ENCODE data around the gene TMEM63B.
A peak's percentile ranks its signal among the peaks of the same experiment; 100 is the strongest.
"Not testable (repeated sequence)": the region's sequence is repeated elsewhere in the genome, so short reads cannot be mapped to it uniquely, and the experiment has no call there.

TMEM63B gene

DNA sequence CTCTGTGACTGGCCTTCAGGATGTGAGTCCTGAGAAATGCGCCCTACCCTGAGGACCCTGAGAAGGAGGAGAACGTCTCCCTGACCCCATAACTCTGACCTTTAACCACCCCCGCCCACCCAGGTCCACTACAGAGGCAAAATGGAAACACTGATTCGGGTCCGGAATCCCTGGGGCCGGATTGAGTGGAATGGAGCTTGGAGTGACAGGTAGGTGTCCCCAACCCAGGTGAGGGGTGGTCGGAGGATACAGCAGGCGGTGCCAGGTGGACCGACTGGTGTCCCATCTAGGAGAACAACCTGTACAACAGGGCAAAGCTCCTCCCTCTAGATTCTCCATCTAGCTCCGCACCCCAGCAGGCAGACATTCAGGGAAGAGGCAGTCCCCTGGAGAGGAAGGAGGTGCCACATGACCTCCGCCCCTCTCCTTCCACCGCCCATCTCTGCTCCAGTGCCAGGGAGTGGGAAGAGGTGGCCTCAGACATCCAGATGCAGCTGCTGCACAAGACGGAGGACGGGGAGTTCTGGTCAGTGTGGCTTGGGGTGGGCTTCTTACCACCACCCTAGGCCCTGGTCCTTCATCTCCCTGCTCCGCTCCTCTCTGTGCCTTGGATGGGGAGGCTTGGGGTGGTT, 48.9 kb downstream of the TMEM63B start:
- DNase-seq = no peak

DNA sequence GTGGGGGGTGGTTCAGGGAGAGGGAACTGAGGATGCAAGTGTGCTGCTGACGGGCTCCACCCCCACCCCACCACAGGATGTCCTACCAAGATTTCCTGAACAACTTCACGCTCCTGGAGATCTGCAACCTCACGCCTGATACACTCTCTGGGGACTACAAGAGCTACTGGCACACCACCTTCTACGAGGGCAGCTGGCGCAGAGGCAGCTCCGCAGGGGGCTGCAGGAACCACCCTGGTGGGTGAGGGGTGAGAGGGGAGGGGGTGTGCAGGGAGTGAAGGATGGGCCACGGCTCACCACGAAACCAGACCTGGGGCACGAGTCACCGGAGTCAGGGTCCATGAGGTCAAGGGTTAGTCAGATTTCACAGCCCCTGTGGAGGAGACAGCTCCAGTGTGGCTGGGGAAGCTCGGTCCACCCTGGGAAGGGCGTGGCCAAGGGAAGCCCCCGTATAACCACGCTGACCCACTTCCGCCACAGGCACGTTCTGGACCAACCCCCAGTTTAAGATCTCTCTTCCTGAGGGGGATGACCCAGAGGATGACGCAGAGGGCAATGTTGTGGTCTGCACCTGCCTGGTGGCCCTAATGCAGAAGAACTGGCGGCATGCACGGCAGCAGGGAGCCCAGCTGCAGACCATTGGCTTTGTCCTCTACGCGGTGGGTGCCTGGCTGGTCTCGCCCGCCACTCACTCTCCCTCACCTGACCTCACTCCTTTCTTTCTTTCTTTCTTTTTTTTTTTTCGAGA, 49.6 kb downstream of the TMEM63B start:
- DNase-seq = peak; percentile 14

DNA sequence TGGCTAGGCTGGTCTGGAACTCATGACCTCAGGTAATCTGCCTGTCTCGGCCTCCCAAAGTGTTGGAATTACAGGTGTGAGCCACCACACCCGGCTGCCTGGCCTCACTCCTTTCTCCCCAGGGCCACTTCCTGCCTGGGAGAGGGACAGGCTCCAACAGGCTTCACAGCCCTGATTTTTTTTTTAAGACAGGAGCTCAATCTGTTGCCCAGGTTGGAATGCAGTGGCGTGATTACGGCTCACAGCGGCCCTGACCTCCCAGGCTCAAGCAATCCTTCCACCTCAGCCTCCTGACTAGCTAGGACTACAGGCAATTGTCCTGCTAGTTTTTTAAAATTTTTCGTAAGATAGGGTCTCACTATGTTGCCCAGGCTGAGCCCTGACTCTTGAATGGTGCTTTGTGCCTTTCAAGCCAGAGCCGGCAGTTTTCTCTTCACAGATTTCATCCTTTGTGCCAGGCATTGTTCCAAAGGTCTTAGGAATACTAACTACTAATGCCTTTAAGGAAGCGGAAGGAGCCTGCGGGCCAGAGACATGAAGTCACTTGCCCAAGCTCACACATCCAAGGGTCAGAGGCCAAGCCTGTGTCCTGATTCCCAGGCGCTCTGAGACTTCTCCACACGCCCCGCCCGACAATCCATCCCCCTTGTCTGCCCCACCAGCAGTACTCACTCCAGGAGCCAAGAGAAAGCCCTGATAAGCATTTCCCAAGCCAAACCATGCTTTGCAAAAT, 50.5 kb downstream of the TMEM63B start:
- no peak for DNase-seq

DNA sequence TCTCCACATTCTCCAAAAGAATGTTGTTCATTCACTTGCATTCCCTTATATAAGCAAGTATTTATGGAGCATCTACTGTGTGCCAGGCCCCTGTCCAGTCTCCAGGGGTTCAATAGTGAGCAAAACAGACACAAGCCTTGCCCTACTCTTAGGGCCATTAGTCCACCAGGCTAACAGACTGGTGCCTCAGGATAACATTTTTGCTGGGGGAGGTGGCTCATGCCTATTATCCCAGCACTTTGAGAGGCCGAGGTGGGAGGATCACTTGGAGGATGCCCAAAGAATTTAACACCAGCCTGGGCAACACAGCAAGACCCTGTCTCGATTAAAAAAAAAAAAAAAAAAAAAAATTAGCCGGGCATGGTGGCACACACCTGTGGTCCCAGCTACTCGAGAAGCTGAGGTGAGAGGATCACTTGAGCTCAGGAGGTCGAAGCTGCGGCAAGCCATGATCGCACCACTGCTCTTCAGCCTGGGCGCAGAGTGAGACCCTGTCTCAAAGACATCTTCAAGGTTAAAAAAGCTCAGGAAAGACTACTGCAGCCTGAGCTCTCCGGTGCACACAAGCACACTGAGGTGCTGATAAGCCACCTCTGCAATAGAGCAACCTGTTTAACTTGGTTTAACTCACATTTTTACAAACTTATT, 51.2 kb downstream of the TMEM63B start:
- no peak for DNase-seq

DNA sequence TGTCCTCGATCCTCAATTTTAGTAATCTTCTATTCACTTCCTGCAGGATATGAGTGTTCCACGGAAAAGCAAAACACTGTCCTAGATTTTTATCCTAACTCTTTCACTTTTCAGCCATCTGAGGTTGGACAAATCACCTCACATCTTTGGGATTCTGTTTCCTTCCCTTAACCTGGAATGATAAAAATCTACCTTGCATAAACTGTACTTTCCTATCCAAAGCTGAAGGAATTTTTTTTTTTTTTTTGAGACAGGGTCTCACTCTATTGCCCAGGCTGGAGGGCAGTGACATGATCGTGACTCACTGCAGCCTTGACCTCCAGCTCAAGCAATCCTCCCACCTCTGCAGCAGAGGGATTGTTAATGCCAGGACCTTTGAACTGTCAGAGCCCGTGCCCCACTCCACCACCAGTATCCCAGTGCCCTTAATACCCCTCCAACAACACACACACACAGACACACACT, 51.8 kb downstream of the TMEM63B start:
- no peak for DNase-seq

DNA sequence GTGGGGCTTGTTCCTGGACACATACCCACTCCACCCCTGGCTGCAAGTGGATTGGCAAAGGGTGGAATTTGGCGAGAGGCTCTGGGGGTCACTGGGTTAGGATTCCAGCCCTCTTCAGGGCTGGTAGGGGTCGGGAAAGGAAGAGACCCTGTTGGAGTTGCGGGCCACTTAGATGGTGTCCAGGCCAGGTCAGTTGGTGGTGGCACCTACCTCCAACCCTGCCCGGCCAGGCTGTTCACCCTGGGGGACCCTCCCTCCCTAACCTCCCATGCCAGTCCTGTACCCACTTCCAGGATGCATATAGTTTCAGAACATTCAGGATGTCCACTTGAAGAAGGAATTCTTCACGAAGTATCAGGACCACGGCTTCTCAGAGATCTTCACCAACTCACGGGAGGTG, 52.3 kb downstream of the TMEM63B start:
- no peak for DNase-seq

DNA sequence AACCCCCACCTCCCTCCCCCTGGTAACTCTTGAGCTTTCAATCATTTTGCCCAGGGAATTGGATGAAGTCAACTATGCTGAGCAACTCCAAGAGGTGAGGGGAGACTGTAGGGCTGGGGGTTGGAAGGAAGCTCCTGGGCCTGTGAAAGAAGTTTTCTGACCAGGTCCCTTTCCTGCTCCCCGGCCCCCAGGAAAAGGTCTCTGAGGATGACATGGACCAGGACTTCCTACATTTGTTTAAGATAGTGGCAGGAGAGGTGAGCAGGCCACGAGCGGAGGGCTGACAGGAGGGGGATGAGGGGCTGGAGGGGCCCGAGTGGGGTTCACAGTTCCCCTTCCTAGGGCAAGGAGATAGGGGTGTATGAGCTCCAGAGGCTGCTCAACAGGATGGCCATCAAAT, 53.1 kb downstream of the TMEM63B start:
- DNase-seq = no peak

DNA sequence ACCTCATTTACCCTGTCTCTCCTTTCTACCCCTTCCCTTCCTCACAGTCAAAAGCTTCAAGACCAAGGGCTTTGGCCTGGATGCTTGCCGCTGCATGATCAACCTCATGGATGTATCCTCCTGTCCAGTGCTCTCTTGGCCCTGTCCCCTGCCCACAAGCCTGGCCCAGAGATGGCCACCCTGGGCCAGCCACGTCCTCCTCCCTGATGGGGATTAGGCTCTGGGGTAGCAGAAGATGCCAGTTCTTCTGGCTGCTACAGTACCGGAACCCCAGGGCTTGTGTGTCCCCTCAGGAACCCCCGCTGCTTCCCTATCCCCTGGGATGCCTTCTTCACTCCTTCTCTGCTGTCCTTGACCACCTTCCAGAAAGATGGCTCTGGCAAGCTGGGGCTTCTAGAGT, 53.5 kb downstream of the TMEM63B start:
- DNase-seq = no peak

DNA sequence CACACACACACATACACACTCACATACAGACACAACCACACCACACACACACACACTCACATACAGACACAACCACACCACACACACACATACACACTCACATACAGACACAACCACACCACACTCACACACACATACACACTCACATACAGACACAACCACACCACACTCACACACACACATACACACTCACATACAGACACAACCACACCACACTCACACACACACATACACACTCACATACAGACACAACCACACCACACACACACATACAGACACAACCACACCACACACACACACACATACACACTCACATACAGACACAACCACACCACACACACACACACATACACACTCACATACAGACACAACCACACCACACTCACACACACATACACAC, 54.4 kb downstream of the TMEM63B start:
- not testable (repeated sequence) for DNase-seq

DNA sequence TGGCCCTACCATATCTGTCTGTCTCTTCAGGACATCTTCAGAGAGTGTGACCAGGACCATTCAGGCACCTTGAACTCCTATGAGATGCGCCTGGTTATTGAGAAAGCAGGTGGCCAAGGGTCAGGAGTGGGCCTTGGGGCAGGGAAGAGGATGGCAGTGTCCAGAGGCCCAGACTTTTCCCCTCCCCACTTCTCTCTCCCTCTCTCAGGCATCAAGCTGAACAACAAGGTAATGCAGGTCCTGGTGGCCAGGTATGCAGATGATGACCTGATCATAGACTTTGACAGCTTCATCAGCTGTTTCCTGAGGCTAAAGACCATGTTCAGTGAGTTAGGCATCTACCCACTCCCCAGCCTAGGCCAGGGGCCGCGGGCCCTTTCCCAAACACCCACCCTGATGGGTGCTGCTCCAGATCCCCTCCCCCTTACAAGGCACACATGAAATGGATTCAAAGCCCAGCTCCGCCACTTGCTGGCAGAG, 55.6 kb downstream of the TMEM63B start:
- DNase-seq = no peak

DNA sequence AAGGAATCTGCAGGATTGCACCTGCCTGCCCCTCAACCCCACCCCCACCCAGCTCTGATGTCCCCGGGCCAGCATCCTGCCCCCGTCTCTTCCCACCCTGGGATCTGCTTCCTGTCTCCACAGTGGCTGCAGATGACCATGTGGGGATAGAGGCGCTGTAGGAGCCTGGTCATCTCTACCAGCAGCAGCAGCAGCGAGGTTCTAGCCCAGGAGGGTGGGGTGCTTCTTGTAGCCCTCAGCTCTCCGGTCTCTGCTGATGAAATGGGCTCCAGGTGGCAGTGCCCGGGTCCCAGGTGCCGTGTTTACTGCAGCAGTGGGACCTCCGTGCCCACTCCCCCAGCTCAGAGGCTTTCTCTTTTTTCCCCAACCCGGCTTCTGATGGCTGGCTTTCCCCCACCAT, 56.4 kb downstream of the TMEM63B start:
- no peak for DNase-seq

DNA sequence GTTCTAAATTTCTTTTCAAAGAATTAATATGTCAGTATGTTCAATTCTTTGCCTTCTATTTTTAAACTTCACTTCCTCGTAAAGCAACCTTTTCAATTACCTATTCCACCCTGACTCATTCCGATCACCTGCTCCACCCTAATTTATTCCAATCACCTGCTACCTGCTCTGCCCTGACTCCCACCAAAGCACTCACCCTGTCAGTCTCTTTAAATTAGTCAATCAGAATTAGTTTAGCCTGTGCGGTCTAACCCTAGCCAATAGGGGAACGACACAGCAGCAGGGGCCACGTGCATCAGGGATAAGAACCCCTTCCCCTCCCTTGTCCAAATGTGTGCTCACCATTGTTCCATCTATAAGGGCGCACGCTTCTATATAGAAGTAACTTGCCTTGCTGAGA, 58.0 kb downstream of the TMEM63B start:
- DNase-seq = not testable (repeated sequence)

DNA sequence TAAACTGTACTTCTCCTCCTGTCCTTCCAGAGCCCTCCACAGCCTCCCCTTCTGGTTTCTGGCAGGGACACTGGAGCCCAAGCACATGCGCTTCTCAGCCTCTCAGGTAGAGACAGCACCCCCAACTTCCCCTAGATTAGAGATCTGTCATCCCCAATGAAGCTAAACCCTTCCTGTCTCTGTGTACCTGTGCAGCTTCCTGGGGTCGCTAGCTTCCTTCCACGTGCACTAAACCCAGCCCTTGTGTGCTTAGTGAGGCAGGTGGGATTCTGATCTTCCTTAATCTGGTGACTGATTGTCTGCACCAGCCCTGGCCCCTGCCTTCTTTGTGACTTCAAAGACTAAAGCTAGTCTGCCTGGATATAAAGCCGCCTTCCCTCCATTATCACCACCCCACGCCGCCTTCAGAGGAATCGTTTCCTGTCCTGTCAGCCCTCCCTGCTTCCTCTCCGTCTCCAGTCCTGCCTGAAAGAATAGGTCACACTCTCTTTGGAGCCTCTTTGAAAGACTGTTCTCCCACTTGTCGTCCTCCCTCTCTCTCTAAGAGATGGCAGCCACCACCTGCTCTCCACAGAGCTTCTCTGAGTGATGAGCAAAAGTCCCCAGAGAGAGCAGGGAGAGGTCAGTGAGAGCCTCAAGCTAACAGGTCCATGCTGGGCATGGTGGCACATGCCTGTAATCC, 58.7 kb downstream of the TMEM63B start:
- no peak for DNase-seq

DNA sequence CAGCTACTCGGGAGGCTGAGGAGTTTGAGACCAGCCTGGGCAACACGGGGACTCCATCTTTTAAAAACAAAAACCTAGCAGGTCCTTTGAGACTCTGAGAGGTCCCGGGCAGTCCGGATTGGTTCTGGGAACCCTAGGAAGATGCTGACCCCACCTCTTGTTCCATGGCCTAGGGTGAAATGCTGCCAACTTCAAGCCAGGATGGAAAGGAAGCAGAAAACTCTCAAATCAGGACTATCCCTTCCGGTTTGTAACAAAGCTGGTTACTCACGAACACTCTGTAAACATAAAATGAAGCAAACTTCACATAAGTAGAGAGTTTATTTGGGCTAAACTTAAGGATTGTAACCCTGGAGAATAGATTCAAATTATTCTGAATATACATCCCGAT, 59.3 kb downstream of the TMEM63B start:
- no peak for DNase-seq

DNA sequence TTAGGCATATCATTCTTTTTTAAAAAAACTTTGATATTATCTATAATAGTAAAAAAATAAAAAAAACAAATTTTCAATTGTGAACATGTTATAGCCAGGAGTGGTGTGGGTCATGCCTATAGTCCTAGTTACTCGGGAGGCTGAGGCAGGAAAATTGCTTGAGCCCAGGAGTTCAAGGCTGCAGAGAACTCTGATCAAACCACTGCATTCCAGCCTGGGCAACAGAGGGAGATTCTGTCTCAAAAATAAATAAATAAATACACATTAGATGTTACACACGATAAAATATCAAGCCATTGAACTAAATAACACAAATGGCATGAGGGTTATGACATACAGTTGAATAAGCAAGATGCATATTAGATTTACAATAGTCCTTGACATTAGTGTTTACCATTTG, 61.5 kb downstream of the TMEM63B start:
- no peak for DNase-seq

DNA sequence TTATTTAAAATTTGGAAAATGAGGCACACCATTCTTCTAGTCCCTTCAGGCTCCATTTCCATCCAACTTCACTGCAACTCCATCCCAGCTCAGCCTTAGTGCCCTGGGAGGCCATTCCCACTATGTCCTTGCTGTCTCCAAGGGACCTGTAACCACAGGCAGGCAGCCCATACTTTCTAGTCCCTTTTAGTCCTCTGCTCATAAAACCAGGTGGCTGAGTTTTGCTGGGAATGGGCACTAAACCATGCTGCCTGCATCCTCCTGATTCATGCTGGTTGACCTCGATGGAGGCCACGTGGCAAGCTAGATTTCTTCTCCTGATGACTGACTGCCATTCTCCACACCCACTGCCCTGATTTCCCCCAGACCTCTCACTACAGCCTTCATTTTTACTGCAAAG, 61.9 kb downstream of the TMEM63B start:
- no peak for DNase-seq

DNA sequence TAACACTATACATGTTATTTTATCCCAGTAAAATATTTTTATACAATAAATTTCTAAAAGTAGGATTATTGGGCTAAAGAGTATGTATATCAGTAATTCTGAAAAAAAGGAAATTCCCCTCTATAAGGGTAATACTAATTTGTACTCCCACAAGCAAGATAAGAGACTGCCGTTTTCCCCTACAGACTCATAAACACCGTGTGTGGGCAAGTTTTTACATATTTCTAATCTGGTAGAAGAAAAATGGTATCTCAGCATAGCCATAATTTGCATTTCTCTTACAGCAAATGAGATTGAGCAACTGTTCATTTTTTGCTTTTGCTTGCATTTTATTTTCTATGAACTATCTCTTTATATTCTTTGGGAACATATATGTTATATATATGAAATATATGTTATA, 63.4 kb downstream of the TMEM63B start:
- peak; percentile 17 for DNase-seq

DNA sequence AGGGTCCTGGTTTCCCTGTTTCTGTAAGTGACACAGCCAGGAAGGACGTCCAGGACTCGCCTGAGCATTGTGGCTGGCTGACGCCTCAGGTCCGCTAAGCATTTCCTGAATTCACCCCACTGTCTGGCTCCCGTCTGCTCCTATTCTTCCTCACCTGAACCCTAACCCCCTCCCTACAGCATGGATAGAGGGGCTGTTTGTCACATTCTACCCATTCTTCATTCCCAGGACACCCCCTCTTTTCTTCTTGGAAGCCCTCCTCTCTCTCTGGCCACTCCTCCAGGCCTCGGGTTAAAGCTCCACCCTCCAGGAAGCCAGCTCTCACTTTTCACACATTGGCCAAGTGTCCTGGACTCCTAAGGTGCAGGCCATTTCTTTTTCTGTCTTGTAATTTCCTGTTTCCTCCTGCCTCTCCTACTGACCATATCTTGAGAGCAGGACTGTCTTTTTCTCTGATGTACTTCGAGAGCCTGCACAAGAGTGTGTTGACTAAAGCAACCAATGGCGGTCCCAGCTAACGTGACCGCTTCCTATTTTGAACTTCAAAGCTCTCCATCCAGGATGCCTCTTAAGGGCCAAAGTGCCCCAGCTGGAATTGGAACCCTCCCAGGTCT, 65.2 kb downstream of the TMEM63B start:
- no peak for DNase-seq

DNA sequence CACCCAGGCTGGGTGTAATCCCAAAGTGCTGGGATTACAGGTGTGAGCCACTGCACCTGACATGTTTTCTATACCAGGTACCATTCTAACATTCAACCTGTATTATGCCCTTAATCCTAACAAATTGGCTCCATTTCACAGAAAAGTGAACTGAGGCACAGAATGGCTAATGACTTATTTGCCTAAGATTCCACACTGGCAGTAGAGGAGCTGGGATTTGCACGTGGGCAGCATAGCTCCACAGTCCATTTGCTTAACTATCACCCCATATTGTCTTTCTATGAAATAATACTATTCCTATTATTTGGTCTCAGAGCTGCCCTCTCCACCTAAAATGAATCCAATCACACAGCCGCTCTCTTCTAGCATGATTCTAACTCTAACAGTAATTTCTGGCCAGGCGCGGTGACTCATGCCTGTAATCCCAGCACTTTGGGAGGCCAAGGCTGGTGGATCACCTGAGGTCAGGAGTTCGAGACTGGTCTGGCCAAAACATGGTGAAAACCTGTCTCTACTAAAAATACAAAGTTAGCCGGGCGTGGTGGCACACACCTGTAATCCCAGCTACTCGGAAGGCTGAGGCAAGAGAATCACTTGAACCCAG, 66.1 kb downstream of the TMEM63B start:
- DNase-seq = no peak

DNA sequence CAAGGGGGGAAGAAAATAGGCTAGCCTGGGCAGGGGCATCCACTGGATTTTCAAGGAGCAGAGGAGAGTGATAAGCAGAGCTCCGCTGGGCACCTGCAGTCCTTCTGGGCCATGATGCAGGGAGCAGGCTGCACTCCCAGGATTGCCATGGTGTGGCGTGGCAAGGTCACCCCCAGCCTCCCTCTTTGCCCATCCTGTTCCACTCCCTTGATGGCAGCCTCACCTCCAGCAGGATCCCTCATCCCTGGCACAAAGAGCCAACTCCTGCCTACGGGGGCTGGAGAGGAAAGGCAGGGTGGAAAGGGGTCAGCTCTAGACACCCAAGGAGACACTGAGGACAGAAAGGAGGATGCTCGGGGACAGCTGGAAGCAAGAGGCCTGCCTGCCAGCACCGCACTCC, 67.0 kb downstream of the TMEM63B start:
- no peak for DNase-seq

DNA sequence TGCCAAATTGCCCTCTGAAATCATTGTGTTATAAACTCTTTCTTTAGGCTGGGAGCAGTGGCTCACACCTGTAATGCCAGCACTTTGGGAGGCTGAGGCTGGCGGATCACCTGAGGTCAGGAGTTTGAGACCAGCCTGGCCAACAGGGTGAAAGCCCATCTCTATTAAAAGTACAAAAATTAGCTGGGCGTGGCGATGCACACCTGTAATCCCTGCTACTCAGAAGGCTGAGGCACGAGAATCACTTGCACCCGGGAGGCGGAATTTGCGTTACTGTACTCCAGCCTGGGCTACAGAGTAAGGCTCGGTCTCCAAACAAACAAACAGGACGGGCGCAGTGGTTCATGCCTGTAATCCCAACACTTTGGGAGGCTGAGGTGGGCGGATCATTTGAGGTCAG, 69.0 kb downstream of the TMEM63B start:
- DNase-seq = not testable (repeated sequence)

DNA sequence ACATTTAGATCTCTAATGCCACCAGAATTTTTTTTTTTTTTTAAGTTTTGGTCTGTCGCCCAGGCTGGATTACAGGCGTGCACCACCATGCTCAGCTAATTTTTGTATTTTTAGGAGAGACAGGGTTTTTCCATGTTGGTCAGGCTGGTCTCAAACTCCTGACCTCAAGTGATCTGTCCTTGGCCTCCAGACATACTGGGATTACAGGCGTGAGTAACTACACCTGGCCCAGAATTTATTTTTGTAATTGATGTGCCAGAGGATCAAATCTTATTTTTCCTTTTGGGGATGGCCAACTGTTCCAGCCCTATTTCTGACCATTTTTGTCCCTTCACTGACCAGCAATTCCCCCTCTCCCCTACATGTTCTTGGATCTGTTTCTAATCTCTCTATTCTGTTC, 71.3 kb downstream of the TMEM63B start:
- no peak for DNase-seq
